ENCODE measurements around the gene MIEF1.
"Not testable (repeated sequence)": the region's sequence is repeated elsewhere in the genome, so short reads cannot be mapped to it uniquely, and the experiment has no call there.

The MIEF1 gene

DNA sequence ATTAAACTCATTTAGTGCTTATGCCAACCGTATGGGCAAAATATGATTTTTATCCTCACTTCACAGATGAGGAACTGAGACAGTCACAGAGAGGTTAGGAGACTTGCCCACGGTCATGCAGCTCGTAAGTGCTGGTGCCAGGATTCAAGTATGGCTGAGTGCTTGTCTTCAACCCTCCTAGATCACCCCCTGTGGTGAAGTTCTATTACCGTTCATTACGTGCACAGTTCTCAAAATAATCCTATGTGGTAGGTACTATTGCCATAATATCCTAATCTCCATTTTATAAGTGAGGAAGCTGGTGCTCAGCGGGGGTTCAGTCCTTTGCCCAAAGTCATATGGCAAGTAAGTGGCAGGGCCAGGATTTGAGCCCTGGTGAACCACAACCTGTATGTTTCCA lies 1.5 kb downstream of the MIEF1 start:
- TF ChIP-seq, protein P1, sequence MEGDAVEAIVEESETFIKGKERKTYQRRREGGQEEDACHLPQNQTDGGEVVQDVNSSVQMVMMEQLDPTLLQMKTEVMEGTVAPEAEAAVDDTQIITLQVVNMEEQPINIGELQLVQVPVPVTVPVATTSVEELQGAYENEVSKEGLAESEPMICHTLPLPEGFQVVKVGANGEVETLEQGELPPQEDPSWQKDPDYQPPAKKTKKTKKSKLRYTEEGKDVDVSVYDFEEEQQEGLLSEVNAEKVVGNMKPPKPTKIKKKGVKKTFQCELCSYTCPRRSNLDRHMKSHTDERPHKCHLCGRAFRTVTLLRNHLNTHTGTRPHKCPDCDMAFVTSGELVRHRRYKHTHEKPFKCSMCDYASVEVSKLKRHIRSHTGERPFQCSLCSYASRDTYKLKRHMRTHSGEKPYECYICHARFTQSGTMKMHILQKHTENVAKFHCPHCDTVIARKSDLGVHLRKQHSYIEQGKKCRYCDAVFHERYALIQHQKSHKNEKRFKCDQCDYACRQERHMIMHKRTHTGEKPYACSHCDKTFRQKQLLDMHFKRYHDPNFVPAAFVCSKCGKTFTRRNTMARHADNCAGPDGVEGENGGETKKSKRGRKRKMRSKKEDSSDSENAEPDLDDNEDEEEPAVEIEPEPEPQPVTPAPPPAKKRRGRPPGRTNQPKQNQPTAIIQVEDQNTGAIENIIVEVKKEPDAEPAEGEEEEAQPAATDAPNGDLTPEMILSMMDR (conservative IDR thresholded peaks at IDR 0.05; ENCODE audit: low read depth, low read length): no peak
- H3K4me3 ChIP-seq (ENCODE audit: low read depth, low read length): peak overlapping the region; percentile 92
- no peak for DNase-seq (ENCODE audit: low read depth)

DNA sequence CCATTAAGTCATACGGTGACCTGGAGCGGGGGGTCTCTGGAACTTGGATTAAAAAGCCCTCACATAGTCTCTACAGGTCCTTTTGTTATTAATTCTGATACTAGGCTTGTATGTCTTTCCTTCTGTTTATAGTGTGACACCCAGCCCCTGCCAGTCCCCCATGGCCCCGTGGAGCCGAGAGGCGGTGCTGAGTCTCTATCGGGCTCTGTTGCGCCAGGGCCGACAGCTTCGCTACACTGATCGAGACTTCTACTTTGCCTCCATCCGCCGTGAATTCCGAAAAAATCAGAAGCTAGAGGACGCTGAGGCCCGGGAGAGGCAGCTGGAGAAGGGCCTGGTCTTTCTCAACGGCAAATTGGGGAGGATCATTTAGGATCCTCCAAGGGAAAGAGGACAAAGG lies 2.0 kb downstream of the MIEF1 start:
- TF ChIP-seq, protein P1 (conservative IDR thresholded peaks at IDR 0.05; ENCODE audit: low read depth, low read length): no peak
- DNase-seq (ENCODE audit: low read depth): no peak
- H3K4me3 ChIP-seq (ENCODE audit: low read depth, low read length): no peak overlapping the region

- H3K4me3 ChIP-seq (ENCODE audit: low read depth, low read length); DNase-seq (ENCODE audit: low read depth): not testable (repeated sequence)
Observed at GRCh38 chr22:39507021-39507420, 4.9 kb downstream of the MIEF1 start.

GRCh38 chr22:39508393-39508792 lies 6.3 kb downstream of the MIEF1 start:
- no peak overlapping the region for H3K4me3 ChIP-seq (ENCODE audit: low read depth, low read length)
- TF ChIP-seq, protein P1 (conservative IDR thresholded peaks at IDR 0.05; ENCODE audit: low read depth, low read length): no peak
- no peak for DNase-seq (ENCODE audit: low read depth)

- DNase-seq (ENCODE audit: low read depth): no peak
- TF ChIP-seq, protein P1 (conservative IDR thresholded peaks at IDR 0.05; ENCODE audit: low read depth, low read length): no peak
- H3K4me3 ChIP-seq (ENCODE audit: low read depth, low read length): no peak overlapping the region
Observed at GRCh38 chr22:39510529-39511149, 8.5 kb downstream of the MIEF1 start.

DNA sequence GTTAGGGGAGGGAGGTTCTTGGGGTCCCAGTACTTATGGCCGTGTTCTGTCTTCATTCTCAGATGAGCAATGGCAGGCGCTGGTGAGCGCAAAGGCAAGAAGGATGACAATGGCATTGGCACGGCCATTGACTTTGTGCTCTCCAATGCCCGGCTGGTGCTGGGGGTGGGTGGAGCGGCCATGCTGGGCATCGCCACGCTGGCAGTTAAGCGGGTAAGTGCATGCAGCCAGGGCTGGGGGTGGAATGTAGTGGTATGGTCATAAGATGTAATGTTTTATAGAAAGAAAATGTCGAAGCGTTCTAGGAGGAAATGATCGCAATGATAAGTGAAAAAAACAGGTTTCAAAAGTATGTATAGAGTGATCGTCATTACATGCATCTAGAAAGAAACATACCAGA lies 9.1 kb downstream of the MIEF1 start:
- no peak for DNase-seq (ENCODE audit: low read depth)
- TF ChIP-seq, protein P1 (conservative IDR thresholded peaks at IDR 0.05; ENCODE audit: low read depth, low read length): no peak
- H3K4me3 ChIP-seq (ENCODE audit: low read depth, low read length): no peak overlapping the region

GRCh38 chr22:39512026-39512425 lies 9.9 kb downstream of the MIEF1 start:
- H3K4me3 ChIP-seq (ENCODE audit: low read depth, low read length): no peak overlapping the region
- TF ChIP-seq, protein P1 (conservative IDR thresholded peaks at IDR 0.05; ENCODE audit: low read depth, low read length): no peak
- no peak for DNase-seq (ENCODE audit: low read depth)
